IMR-90 (cell line): ENCODE measurements around the gene OR14I1. TPM values are rescaled to one million over a fixed set of nuclear protein-coding genes. Genes with fewer than 3 reads are reported as not detected.

Experiments
- ATAC-seq: fragments of 200-7000 bp; cut with Tn5 transposase; 2 replicates; pipeline ENCODE4 v1.9.1; 2020; ENCODE audit warnings: low read depth, mild to moderate bottlenecking, moderate library complexity
- BruUV-seq: library from RNA; stranded (reverse); fragments of 400-500 nt; replicated peaks from 2 replicates; lab custom pipeline; 2021; lab: Mats Ljungman, UMichigan
- CTCF ChIA-PET: fragments of 300-600 bp; formaldehyde crosslinking; extraction: SDS; loops from one replicate; lab custom pipeline; 2021; ENCODE audit warnings: antibody characterized with exemption; lab: Yijun Ruan, JAX
- POLR2A ChIA-PET: fragments of 300-600 bp; sonication (Branson Sonifier 250); formaldehyde crosslinking; loops from one replicate; lab custom pipeline; 2022; ENCODE audit warnings: antibody characterized with exemption; ENCODE audit not compliant: unreplicated experiment; lab: Charles Lee
- DNase-seq: peaks from one replicate; pipeline ENCODE4 v3.0.0; 2013
- H2AFZ ChIP-seq: replicated peaks from 2 replicates; pipeline ENCODE3; 2013; ENCODE audit warnings: low read length, mild to moderate bottlenecking; ENCODE audit not compliant: poor library complexity
- H2AK5ac ChIP-seq: 2 replicates; pipeline ENCODE4 v1.6.1; 2013; ENCODE audit warnings: low read depth, low read length, inconsistent platforms
- H2AK9ac ChIP-seq: replicated peaks from 2 replicates; pipeline ENCODE3; 2013; ENCODE audit warnings: mild to moderate bottlenecking, low read depth, low read length, moderate library complexity; ENCODE audit not compliant: poor library complexity
- H2BK120ac ChIP-seq: 2 replicates; pipeline ENCODE4 v1.6.1; 2013; ENCODE audit warnings: low read depth, low read length, inconsistent platforms
- H2BK15ac ChIP-seq: 3 replicates; pipeline ENCODE4 v1.6.1; 2013; ENCODE audit warnings: low read depth, low read length, inconsistent platforms
- H2BK20ac ChIP-seq: 2 replicates; pipeline ENCODE4 v1.6.1; 2013; ENCODE audit warnings: low read depth, mild to moderate bottlenecking, inconsistent platforms, low read length, moderate library complexity
- H2BK5ac ChIP-seq: 2 replicates; pipeline ENCODE4 v1.6.1; 2013; ENCODE audit warnings: mild to moderate bottlenecking, low read depth, low read length, inconsistent platforms; ENCODE audit not compliant: poor library complexity, severe bottlenecking
- H3K14ac ChIP-seq: replicated peaks from 2 replicates; pipeline ENCODE4 v1.6.1; 2013; ENCODE audit warnings: low read depth, low read length, inconsistent platforms
- H3K18ac ChIP-seq: 2 replicates; pipeline ENCODE4 v1.6.1; 2013; ENCODE audit warnings: low read depth, low read length, control low read depth
- H3K23ac ChIP-seq: 2 replicates; pipeline ENCODE4 v1.6.1; 2013; ENCODE audit warnings: low read depth, low read length, inconsistent platforms
- H3K27ac ChIP-seq: 2 replicates; pipeline ENCODE4 v1.5.1; 2013; ENCODE audit warnings: mild to moderate bottlenecking, control low read depth, low read length; ENCODE audit not compliant: insufficient read depth
- H3K27me3 ChIP-seq: 2 replicates; pipeline ENCODE4 v1.6.1; 2013; ENCODE audit warnings: low read length; ENCODE audit not compliant: control insufficient read depth, insufficient read depth
- H3K36me3 ChIP-seq: 2 replicates; pipeline ENCODE4 v1.6.1; 2013; ENCODE audit warnings: low read length, mixed read lengths; ENCODE audit not compliant: control insufficient read depth, insufficient read depth
- H3K4ac ChIP-seq: 2 replicates; pipeline ENCODE4 v1.6.1; 2013; ENCODE audit warnings: low read depth, low read length, inconsistent platforms
- H3K4me1 ChIP-seq: 2 replicates; pipeline ENCODE4 v1.6.1; 2013; ENCODE audit warnings: low read length, mixed read lengths; ENCODE audit not compliant: control insufficient read depth, insufficient read depth
- H3K4me2 ChIP-seq: 2 replicates; pipeline ENCODE4 v1.6.1; 2013; ENCODE audit warnings: low read depth, mild to moderate bottlenecking, control low read depth, low read length, moderate library complexity
- H3K4me3 ChIP-seq: 2 replicates; pipeline ENCODE4 v1.5.1; 2013; ENCODE audit warnings: low read depth, mild to moderate bottlenecking, control low read depth, low read length, moderate library complexity; ENCODE audit not compliant: insufficient read depth
- H3K56ac ChIP-seq: 2 replicates; pipeline ENCODE4 v1.6.1; 2013; ENCODE audit warnings: low read length, inconsistent platforms; ENCODE audit not compliant: insufficient read depth; ENCODE audit errors: extremely low read depth
- H3K79me1 ChIP-seq, 2 experiments: 2 replicates each; pipeline ENCODE4 v1.6.1; 2013; ENCODE audit warnings: low read length in 2 of 2, inconsistent platforms in 1 of 2, low read depth in 1 of 2
- H3K9ac ChIP-seq: 2 replicates; pipeline ENCODE4 v1.6.1; 2013; ENCODE audit warnings: low read depth, low read length, control low read depth
- H3K9me1 ChIP-seq: 2 replicates; pipeline ENCODE4 v1.6.1; 2013; ENCODE audit warnings: low read length, inconsistent platforms; ENCODE audit not compliant: insufficient read depth
- H3K9me3 ChIP-seq: 2 replicates; pipeline ENCODE4 v1.6.1; 2013; ENCODE audit warnings: low read length; ENCODE audit not compliant: control insufficient read depth, insufficient read depth
- H4K20me1 ChIP-seq: 2 replicates; pipeline ENCODE4 v1.6.1; 2013; ENCODE audit warnings: low read length, inconsistent platforms; ENCODE audit not compliant: insufficient read depth
- H4K5ac ChIP-seq: 2 replicates; pipeline ENCODE4 v1.6.1; 2013; ENCODE audit warnings: mild to moderate bottlenecking, low read depth, low read length, control low read depth
- H4K8ac ChIP-seq, 2 experiments: 2 replicates each; pipeline ENCODE4 v1.6.1; 2013; ENCODE audit warnings: low read depth in 2 of 2, low read length in 2 of 2, control low read depth in 1 of 2, inconsistent platforms in 1 of 2
- H4K91ac ChIP-seq: 2 replicates; pipeline ENCODE4 v1.6.1; 2013; ENCODE audit warnings: low read depth, low read length, inconsistent platforms; ENCODE audit not compliant: insufficient read depth
- NFE2L2 ChIP-seq: fragments of 150-350 bp; IDR thresholded peaks from 2 replicates; pipeline ENCODE4 v1.6.1; 2016; ENCODE audit warnings: low read depth, mild to moderate bottlenecking, low read length
- WGBS, 2 experiments: methylation state at CpG; one replicate each; pipeline versions ENCODE4 v1.1.5 to v1.1.7; 2013; ENCODE audit warnings: missing lambda C conversion rate in 2 of 2; ENCODE audit not compliant: insufficient read length in 1 of 2; ENCODE audit errors: extremely low coverage in 2 of 2; 5-methylcytosine and 5-hydroxymethylcytosine counted together
- dilution Hi-C: fragments of 300-500 bp; cut with HindIII; formaldehyde crosslinking; loops from one replicate; pipeline ENCODE4 v1.14.3; 2018; ENCODE audit warnings: low sequenced_read_pairs; ENCODE audit not compliant: unreplicated experiment
- in situ Hi-C: fragments of 300-500 bp; cut with MboI; formaldehyde crosslinking; loops from 3 replicates; pipeline ENCODE4 v1.14.3; 2019; ENCODE audit warnings: low sequenced_read_pairs, inconsistent platforms, mixed read lengths
- intact Hi-C: fragments of 100-400 bp; cut with micrococcal nuclease; formaldehyde crosslinking; loops from 2 replicates; pipeline ENCODE4 v1.10.0; 2022
- polyA plus RNA-seq, 3 experiments: library from polyadenylated mRNA; depleted of rRNA; stranded (reverse); fragments of >200 nt; gene quantifications; 2 replicates each; pipeline ENCODE4 v1.2.3, GENCODE V29; 2012; ENCODE audit warnings: low replicate concordance in 1 of 3
- total RNA-seq: library from RNA; depleted of rRNA; stranded (reverse); fragments of >200 nt; gene quantifications from 2 replicates; pipeline ENCODE4 v1.2.3, GENCODE V29; 2012

The OR14I1 gene
- total and polyA plus RNA-seq, 2 of the 4 experiments (the other 2 are of a cell fraction): not detected

- Histone ChIP-seq H3K79me1 (no peaks in the 10 kb centered on the region), H3K27me3 (no peaks in the 10 kb centered on the region), H2BK5ac (no peak overlapping the region), H3K9me3 (peaks cover 2% of the 10 kb centered on the region; the same call in 1 of the 2 replicates), H4K8ac (no peak overlapping the region), H4K20me1 (no peaks in the 10 kb centered on the region), H3K4me1 (no peaks in the 10 kb centered on the region), H3K56ac (no peak overlapping the region), H4K5ac (no peak overlapping the region), H2AK9ac (no peak overlapping the region), H2BK15ac (no peak overlapping the region), H4K91ac (no peak overlapping the region), H2BK120ac (no peak overlapping the region), H3K36me3 (no peaks in the 10 kb centered on the region), H2AFZ (no peak overlapping the region), H3K4ac (no peak overlapping the region), H3K18ac (no peak overlapping the region), H3K23ac (no peak overlapping the region), H2BK20ac (no peak overlapping the region), H3K4me2 (no peak overlapping the region), H3K14ac (no peak overlapping the region), H3K9me1 (no peaks in the 10 kb centered on the region), H2AK5ac (no peak overlapping the region), H3K27ac (no peak overlapping the region), H3K4me3 (no peak overlapping the region), H3K9ac (no peak overlapping the region)
- POLR2A ChIA-PET: no interaction called here
- CTCF ChIA-PET: no interaction called here
- no peak for ATAC-seq
- TF ChIP-seq NFE2L2: no peak
- WGBS, 2 experiments: no CpG with 5 or more reads among the region's 3 CpGs
- DNase-seq: no peak
- intact Hi-C loops: no loop called here
- BruUV-seq: no TSS peak
- in situ Hi-C loops: no loop called here
- dilution Hi-C loops: no loop called here
Measured at GRCh38 chr1:248714248-248714647, 11.7 kb upstream of the OR14I1 start.
